CD4-positive, alpha-beta T cell (primary cell): ENCODE measurements around the gene ABHD1. TPM values are rescaled to one million over a fixed set of nuclear protein-coding genes. Genes with fewer than 3 reads are reported as not detected.

ENCODE experiments used
- ATAC-seq: fragments of 200-7000 bp; cut with Tn5 transposase; one replicate; pipeline ENCODE4 v1.10.0; 2022; ENCODE audit warnings: mild to moderate bottlenecking; ENCODE audit not compliant: poor library complexity
- CTCF ChIA-PET: fragments of 350-600 bp; sonication (Branson Sonifier 250); formaldehyde crosslinking; loops from one replicate; lab custom pipeline; 2021; ENCODE audit warnings: antibody characterized with exemption, inconsistent platforms; lab: Charles Lee
- POLR2A ChIA-PET: fragments of 350-600 bp; sonication (Branson Sonifier 250); formaldehyde crosslinking; loops from one replicate; lab custom pipeline; 2021; ENCODE audit warnings: antibody characterized with exemption, inconsistent platforms; lab: Charles Lee
- DNase-seq, 14 experiments: peaks; one replicate each; pipeline ENCODE4 v3.0.0-alpha.2; 2013 to 2020; ENCODE audit warnings: mixed read lengths in 2 of 14
- H3K27ac ChIP-seq, 2 donors: one replicate each; pipeline versions ENCODE4 v1.5.1 to v1.7.0; 2013; ENCODE audit warnings: low read length in 2 of 2, low read depth in 1 of 2, mild to moderate bottlenecking in 1 of 2
- H3K27me3 ChIP-seq, 2 experiments: 1 replicate in 1 of 2; 2 replicates in 1 of 2; pipeline versions ENCODE4 v1.6.1 to v1.7.0; 2013; ENCODE audit warnings: low read length in 2 of 2, control low read depth in 1 of 2, mild to moderate bottlenecking in 1 of 2, moderate library complexity in 1 of 2; ENCODE audit not compliant: insufficient read depth in 2 of 2, control insufficient read depth in 1 of 2
- H3K36me3 ChIP-seq: one replicate; pipeline ENCODE4 v1.6.1; 2013; ENCODE audit warnings: low read length, control low read depth; ENCODE audit not compliant: insufficient read depth
- H3K4me1 ChIP-seq: one replicate; pipeline ENCODE4 v1.6.1; 2013; ENCODE audit warnings: low read length, control low read depth; ENCODE audit not compliant: insufficient read depth
- H3K4me3 ChIP-seq: one replicate; pipeline ENCODE4 v1.5.1; 2013; ENCODE audit warnings: mild to moderate bottlenecking, low read length, moderate library complexity
- H3K9me3 ChIP-seq, 2 experiments: 1 replicate in 1 of 2; 2 replicates in 1 of 2; pipeline versions ENCODE4 v1.6.1 to v1.7.0; 2013; ENCODE audit warnings: low read length in 2 of 2, mild to moderate bottlenecking in 2 of 2, control low read depth in 1 of 2, moderate library complexity in 1 of 2; ENCODE audit not compliant: control insufficient read depth in 1 of 2, insufficient read depth in 1 of 2
- H3K27ac Mint-ChIP-seq: one replicate; pipeline ENCODE4 v1.8.0; 2020; ENCODE audit warnings: mixed read lengths
- H3K27me3 Mint-ChIP-seq: one replicate; pipeline ENCODE4 v1.8.0; 2021; ENCODE audit warnings: mixed read lengths
- H3K36me3 Mint-ChIP-seq: one replicate; pipeline ENCODE4 v1.8.0; 2021; ENCODE audit warnings: low read depth, mixed read lengths
- H3K4me1 Mint-ChIP-seq: one replicate; pipeline ENCODE4 v1.8.0; 2021; ENCODE audit warnings: low read depth, mixed read lengths
- H3K4me3 Mint-ChIP-seq: one replicate; pipeline ENCODE4 v1.8.0; 2020; ENCODE audit warnings: mild to moderate bottlenecking, mixed read lengths
- H3K9me3 Mint-ChIP-seq: one replicate; pipeline ENCODE4 v1.8.0; 2020; ENCODE audit warnings: mixed read lengths
- intact Hi-C, 2 experiments: fragments of 100-400 bp; cut with DNase I in 1 of 2; cut with micrococcal nuclease in 1 of 2; formaldehyde crosslinking; loops; one replicate each; pipeline versions ENCODE4 v1.15.1 to v1.9.0; 2023 to 2025; cut with DNase I, micrococcal nuclease
- total RNA-seq, 174 experiments: library from RNA in 2 of 174; stranded (reverse) in 2 of 174; gene quantifications; one replicate each; pipeline ENCODE4 v1.2.3 and lab custom pipeline; 2021 to 2026
- TF ChIP-seq, protein P1 (sequence below): fragments of 200-600 bp; IDR thresholded peaks from one replicate; pipeline ENCODE4 v1.8.0; 2022; ENCODE audit warnings: antibody characterized with exemption, mild to moderate bottlenecking

ABHD1 gene
- total RNA-seq, 2 experiments from 2014 or later = 1.0 to 1.3 TPM

DNA sequence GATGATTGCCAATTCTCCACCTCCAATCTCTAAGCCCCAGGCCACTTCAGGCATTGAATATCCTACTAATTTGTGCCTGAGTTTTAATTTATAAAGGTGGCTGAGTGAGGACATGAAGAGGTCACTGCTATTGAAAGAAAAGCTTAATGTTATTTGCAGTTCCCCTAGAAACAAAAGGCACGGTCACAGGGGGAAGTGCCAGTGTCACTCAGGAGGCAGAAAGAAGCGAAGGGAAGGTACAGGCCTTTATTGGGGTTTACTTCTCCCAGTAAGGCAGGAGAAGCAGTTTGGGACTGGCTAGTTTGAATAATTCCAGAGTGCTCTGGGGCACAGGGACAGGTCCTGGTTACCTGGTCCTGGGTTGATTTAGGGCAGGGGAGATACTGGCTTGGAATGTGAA, 1.7 kb upstream of the ABHD1 start:
- H3K9me3 ChIP-seq = peaks cover 0 to 4% of the 10 kb centered on the region in 2 experiments
- peaks cover 13 to 14% of the 10 kb centered on the region in 2 experiments for H3K27me3 ChIP-seq
- H3K4me1 Mint-ChIP-seq = peaks cover 18% of the 10 kb centered on the region
- H3K36me3 Mint-ChIP-seq = no peaks in the 10 kb centered on the region
- TF ChIP-seq, protein P1, sequence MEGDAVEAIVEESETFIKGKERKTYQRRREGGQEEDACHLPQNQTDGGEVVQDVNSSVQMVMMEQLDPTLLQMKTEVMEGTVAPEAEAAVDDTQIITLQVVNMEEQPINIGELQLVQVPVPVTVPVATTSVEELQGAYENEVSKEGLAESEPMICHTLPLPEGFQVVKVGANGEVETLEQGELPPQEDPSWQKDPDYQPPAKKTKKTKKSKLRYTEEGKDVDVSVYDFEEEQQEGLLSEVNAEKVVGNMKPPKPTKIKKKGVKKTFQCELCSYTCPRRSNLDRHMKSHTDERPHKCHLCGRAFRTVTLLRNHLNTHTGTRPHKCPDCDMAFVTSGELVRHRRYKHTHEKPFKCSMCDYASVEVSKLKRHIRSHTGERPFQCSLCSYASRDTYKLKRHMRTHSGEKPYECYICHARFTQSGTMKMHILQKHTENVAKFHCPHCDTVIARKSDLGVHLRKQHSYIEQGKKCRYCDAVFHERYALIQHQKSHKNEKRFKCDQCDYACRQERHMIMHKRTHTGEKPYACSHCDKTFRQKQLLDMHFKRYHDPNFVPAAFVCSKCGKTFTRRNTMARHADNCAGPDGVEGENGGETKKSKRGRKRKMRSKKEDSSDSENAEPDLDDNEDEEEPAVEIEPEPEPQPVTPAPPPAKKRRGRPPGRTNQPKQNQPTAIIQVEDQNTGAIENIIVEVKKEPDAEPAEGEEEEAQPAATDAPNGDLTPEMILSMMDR = no peak
- H3K4me3 ChIP-seq = no peak overlapping the region
- ChIA-PET POLR2A (no interaction called here), CTCF (no interaction called here)
- intact Hi-C loops = no loop called here
- no peak overlapping the region for H3K27ac Mint-ChIP-seq
- H3K4me1 ChIP-seq = peaks cover 26% of the 10 kb centered on the region
- H3K27me3 Mint-ChIP-seq = peaks cover 31% of the 10 kb centered on the region
- no peaks in the 10 kb centered on the region for H3K36me3 ChIP-seq
- peak overlapping the region; percentile 46 for H3K4me3 Mint-ChIP-seq
- no peaks in the 10 kb centered on the region for H3K9me3 Mint-ChIP-seq
- no peak for DNase-seq
- no peak overlapping the region for H3K27ac ChIP-seq
- ATAC-seq = no peak

DNA sequence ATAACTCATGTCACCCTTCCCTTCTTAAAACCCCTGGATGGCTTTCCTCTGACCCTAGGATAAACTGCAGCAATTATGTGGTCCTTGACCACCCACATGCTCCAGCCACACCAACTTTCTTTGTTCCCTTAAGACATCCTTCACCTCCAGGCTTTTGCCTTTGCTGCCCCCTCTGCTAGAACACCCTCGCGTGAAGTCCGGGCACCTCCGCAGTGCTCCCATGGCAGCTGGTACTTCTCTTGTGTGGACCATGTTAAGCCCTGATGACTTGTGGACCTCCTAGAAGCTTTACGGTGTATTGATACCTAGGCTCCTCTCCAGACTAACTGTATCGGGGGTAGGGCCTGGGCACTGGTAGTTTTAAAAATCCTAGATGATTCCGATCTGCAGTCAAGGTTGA, 824 bp upstream of the ABHD1 start:
- peak overlapping the region; percentile 92 for H3K4me3 Mint-ChIP-seq
- no peak for ATAC-seq
- Histone ChIP-seq H3K27me3 (peaks cover 9 to 13% of the 10 kb centered on the region in 2 experiments), H3K27ac (no peak overlapping the region), H3K36me3 (no peaks in the 10 kb centered on the region), H3K4me1 (peaks cover 26% of the 10 kb centered on the region), H3K9me3 (peaks cover 0 to 4% of the 10 kb centered on the region in 2 experiments), H3K4me3 (peak overlapping the region; percentile 78)
- TF ChIP-seq, protein P1 = no peak
- no peaks in the 10 kb centered on the region for H3K36me3 Mint-ChIP-seq
- peaks cover 24% of the 10 kb centered on the region for H3K27me3 Mint-ChIP-seq
- intact Hi-C loops = loop anchor here (1.0 kb wide), 1 partner anchor 12 kb away; the partner anchor contains the start of gene PREB (in 2 of the 2)
- POLR2A ChIA-PET = interaction anchor here (1.0 to 3.0 kb wide), 7 partner anchors 12 to 181 kb away, joined by 3 to 56 read pairs (median 6); partner anchors contain the start of genes AGBL5, OST4 and PREB
- peaks cover 18% of the 10 kb centered on the region for H3K4me1 Mint-ChIP-seq
- no peaks in the 10 kb centered on the region for H3K9me3 Mint-ChIP-seq
- peak overlapping the region; percentile 81 for H3K27ac Mint-ChIP-seq
- CTCF ChIA-PET = interaction anchor here (1.5 kb wide), 1 partner anchor 11 kb away, joined by 8 read pairs; the partner anchor contains the start of gene PREB
- no peak for DNase-seq

DNA sequence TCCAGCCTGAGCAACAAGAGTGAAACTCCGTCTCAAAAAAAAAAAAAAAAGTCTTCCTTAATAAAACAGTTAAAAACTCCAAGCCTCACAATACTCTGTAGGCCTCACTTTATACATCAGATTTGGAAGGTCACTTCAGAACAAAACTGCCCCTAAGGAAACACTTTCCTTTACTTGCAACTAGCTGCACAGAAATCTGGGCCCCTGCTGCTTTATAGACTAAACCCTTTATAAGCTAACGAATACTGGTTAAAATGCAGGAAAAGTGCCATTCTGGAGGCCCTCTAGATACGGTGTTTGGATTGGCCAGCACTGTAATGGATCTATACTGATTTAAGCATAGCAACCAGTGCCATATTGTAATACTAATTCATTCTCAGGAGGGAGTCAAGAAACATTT, 1.5 kb downstream of the ABHD1 start:
- H3K4me1 Mint-ChIP-seq = peaks cover 9% of the 10 kb centered on the region
- H3K9me3 Mint-ChIP-seq = no peaks in the 10 kb centered on the region
- peaks cover 6% of the 10 kb centered on the region for H3K27me3 Mint-ChIP-seq
- H3K9me3 ChIP-seq = no peaks in the 10 kb centered on the region
- intact Hi-C loops = no loop called here
- CTCF ChIA-PET = interaction anchor here (0.6 to 1.9 kb wide), 3 partner anchors 19 to 1531 kb away, joined by 3 to 5 read pairs (median 4); no protein-coding TSS in a partner anchor
- no peaks in the 10 kb centered on the region for H3K27me3 ChIP-seq
- DNase-seq (no peak), ATAC-seq (no peak)
- H3K36me3 Mint-ChIP-seq = peaks cover 12% of the 10 kb centered on the region
- no peak overlapping the region for H3K4me3 ChIP-seq
- peak overlapping the region; percentile 80 for H3K4me3 Mint-ChIP-seq
- H3K27ac Mint-ChIP-seq = no peak overlapping the region
- H3K36me3 ChIP-seq = peaks cover 8% of the 10 kb centered on the region
- TF ChIP-seq, protein P1 = no peak
- peaks cover 17% of the 10 kb centered on the region for H3K4me1 ChIP-seq
- no peak overlapping the region for H3K27ac ChIP-seq
- POLR2A ChIA-PET = interaction anchor here (1.9 to 3.0 kb wide), 2 partner anchors 9 to 11 kb away, joined by 7 to 56 read pairs; partner anchors contain the start of gene PREB
